Stimulated activated CD4-positive, alpha-beta T cell treated with anti-CD3 and anti-CD28 coated beads, Interleukin-2, amount 100 ng/mL, for 4 hours (primary cell): ENCODE measurements around the gene CLEC2L.
"Not testable (repeated sequence)": the region's sequence is repeated elsewhere in the genome, so short reads cannot be mapped to it uniquely, and the experiment has no call there.

Experiments used
- DNase-seq: peaks from one replicate; pipeline ENCODE4 v3.0.0-alpha.2; 2020; ENCODE audit warnings: low read depth

The CLEC2L gene

DNA sequence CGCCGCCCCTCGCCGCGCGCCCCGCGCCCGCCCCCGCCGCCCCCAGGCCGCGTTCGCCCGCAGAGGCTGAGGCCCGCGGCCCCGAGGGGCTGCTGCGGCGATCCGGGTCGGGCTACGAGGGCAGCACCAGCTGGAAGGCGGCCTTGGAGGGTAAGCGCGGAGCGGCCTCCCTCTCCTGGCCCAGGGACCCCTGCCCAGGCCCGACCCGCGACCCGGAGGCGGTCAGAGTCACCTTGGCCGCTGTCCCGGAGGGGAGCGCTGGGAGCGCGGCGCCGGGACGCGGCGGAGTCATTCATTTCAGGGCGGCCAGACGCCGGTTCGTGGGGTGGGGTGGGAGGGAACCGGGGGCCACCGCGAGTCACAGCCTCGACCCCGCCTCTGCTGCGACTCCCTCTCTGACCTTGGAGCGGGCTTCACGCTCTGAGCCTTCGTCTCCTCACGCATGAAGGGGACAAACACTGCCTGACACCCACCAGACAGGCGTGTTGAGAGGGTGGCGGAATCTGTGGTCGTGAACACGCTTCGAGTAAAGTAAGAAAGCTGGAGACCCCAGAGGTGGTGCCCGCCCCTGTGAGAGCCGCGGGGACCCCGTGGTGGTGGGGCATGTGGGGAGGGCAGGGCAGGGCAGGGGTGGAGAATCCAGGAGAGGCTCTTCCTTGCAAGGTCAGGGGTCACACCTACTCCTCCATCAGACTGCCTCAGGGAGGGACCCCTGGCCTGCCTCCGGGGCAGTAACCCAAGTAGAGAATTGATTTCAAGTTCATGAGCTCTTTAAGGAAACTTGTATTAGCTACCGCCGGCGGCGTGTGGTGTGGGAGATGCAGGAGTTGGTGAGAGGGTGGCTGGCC lies 707 bp downstream of the CLEC2L start:
- DNase-seq = no peak

DNA sequence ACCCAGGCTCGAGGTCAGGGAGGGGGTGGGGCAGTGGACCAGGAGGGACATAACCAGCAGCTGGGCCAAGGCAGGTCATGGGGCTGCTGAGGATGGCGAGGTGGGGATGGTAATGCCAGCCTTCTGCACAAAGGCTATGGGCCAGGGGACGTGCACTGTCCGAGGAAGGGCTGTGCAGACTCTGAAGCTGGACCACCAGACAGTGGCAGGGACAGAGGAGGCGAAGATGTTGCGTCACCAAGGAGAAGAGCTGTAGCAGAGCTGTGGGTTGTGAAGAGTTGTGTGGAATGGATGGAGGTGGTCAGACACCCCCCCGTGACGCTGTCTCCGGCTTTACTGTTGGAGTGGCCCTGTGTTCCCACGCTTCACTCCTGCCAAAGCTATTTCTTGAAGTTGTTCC lies 1.8 kb downstream of the CLEC2L start:
- no peak for DNase-seq

DNA sequence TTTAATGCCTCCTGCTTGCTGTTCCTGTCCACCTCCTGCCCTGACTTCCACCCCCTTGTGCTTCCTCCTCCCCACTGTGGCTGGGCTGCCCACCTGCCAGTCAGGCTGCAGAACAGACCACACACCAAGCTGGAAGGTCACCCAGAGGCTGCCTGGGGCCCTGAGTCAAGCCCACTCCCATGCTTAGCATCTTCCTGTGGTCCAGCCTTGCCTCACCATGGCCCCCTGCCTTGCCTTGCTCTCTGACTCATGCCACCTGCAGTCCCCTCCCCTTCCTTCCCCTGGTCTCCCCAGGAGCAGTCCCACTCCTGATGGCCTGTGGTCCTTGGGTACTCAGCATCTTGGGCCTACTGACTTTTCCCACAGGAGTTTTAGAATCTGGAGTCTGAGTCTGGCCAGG lies 2.3 kb downstream of the CLEC2L start:
- no peak for DNase-seq

DNA sequence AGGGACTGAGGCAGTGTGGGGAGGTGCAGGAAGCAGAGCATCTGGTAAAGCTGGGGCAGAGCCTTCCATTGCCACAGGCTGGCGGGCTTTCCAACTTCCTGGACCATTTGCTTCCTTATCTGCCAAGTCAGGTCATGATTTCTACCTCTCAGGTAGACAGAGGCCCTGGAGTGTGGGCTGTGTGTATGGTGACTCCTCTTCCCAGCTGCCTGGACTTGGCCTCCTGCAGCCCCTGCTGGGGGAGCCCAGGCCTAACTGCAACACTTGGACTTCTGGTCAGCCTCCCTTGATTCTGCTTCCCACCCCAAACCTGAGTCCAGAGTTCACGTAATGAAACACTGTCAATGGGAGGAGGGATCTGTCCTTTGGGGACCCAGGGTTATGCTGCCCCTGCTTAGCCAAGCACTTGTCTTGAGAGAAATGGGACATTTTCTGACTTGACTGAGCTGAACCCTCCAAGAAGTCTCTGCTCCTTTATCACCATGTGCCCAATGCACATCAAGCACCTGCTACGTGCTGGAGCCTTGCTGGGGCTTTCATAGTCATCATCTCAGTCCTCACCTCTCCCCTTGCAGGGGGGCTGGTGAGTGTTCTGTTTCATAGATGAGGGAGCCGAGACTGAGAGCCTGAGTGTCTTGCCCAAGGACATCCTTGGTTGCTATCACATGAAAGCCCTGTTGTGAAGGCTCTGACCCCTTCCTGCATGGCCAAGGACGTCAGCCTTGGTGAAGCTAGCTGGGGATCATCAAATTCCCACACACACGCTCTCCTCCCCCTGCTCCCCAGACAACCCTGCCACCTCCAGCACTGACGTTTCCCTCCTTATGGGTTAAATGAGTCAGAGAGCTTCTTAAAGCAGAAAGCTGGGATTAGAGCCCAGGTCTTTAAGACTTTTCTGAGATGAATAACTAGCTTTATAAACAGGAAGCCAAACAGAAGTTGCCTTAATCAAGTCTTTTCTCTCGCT lies 3.4 kb downstream of the CLEC2L start:
- DNase-seq = no peak

DNA sequence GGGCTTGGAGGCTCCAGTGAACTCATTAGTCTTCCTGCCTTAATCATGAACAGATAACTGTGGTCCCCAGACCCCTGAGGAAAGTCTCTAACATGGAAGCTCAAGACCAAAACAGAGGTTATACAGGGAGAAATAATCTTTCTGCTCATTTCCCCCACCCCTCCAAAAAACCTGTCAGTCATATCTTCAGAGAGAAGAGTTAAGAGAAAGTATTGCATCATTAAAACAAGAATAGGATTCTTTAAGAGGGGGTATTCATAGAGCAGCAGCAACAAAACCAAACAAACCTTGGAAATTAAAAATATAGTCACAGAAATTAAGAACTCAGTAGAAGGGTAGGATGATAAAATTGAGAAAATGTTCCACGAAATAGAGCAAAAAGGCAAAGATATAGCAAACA lies 7.6 kb downstream of the CLEC2L start:
- DNase-seq = no peak

DNA sequence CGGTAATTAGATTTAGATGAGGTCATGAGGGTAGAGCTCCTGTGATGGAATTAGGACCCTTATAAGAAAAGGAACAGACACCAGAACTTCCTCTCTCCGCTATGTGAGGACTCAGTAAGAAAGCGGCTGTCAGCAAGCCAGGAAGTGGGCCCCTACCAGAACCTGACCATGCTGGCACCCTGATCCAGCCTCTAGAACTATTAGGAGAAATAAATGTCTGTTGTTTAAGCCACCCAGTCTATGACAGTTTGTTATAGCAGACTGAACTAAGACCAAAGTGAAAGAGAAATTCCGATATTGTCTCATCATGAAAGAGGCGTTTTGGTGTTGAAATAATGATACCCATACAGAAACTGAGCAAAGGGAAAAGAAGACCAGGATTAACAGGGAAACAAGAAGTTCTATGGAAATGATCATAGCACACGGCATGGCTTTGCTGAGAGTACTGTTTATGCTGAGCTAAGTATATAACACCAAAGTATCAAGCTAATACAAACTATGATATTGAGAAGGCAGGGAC lies 9.2 kb downstream of the CLEC2L start:
- DNase-seq = no peak

DNA sequence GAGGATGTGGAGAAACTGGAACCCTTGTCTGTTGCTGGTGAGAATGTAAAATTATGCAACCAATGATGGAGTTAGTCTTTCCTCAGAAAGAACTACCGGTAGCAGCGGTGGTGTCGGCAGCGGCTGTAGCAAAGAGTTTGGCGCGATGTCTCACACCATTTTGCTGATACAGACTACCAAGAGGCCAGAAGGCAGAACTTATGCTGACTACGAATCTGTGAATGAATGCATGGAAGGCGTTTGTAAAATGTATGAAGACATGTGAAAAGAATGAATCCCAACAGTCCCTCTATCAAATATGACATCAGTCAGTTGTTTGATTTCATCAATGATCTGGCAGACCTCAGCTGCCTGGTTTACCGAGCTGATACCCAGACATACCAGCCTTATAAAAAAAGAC lies 10.6 kb downstream of the CLEC2L start:
- DNase-seq = no peak

DNA sequence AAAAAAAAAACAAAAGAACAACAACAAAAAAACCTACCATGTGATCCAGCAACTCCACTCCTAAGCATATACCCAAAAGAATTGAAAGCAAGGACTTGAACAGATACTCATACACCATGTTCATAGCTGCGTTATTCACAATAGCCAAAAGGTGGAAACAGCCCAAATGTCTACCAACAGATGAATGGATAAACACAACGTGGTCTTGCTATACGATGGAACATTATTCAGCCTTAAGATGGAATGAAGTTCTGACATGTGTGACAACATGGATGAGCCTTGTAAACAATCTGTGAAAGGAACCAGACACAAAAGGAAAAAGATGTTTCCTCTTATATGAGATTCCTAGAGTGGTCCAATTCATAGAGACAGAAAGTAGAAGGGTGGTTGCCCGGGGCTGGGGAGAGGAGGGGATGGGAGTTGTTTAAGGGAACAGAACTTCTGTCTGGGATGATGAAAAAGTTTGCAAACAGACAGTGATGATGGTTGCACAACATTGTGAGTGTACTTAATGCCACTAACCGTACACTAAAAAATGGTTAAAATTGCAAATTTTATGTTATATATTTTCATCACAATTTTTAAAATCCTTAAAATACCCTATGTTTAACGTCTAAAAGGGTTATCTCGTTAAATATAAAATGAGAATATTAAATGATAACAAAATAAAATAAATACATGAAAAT lies 11.6 kb downstream of the CLEC2L start:
- DNase-seq = no peak

DNA sequence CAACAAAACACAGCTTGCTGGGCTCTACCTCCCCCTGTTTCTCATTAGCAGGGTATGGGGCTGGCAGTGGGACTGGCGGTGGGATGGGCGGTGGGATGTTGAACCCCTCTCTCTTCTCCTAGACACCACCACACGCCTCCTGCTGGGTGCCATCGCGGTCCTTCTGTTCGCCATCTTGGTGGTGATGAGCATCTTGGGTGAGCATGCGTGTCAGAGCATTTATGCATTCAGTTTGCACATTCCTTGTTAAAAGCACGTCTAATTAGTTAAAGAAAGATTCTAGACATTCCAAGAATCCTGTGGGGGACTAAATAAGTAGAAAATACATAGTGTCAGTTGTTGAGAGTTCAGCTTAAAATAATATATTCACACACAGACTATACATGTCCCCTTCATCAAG lies 12.7 kb downstream of the CLEC2L start:
- DNase-seq = no peak

DNA sequence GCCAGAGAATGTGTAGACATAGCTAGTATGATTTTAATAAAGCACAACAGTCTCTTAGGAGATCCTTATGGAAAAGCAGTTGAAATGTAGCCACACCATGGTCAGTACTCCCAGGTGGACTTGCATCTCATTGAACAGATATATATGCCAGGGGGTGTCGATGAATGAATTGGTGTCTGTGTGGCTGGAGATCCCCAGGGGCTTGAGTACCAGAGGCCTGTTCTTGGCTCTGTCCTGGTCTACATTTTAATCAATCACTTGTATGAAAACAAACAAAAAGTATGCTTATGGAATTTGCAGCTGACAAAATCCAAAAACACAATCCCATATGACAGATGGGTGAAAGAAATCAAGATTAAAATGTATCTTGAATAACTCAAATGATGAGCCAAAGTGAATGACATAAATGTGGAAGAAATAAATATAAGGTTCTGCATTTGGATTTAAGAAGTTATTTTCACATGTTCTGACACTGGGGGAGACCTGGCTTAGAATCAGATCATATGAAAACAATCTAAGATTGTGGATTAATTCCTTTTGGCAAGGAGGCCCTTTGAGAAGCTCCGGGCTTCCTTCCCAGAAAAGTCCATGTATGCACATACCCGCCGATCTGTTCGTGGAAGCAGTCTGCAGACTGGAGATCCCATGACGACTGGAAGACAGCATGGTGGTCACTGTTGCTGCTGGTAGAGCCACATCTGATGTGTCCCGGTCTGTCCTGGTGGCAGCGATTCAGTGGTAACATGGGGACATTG lies 15.6 kb downstream of the CLEC2L start:
- no peak for DNase-seq

DNA sequence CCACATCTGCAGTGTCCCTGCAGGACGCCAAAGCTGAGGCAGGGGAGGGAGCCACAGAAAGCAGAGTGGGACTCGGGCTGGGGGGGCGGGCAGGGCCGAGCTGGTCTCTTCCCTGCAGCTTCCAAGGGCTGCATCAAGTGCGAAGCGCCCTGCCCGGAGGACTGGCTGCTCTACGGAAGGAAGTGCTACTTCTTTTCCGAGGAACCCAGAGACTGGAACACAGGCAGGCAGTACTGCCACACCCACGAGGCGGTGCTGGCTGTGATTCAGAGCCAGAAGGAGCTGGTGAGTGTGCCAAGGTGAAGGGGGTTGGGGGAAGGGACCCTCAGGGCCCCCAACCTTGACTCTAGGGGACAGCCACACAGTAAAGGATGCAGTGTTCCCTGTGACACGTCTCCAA lies 16.7 kb downstream of the CLEC2L start:
- DNase-seq = no peak

DNA sequence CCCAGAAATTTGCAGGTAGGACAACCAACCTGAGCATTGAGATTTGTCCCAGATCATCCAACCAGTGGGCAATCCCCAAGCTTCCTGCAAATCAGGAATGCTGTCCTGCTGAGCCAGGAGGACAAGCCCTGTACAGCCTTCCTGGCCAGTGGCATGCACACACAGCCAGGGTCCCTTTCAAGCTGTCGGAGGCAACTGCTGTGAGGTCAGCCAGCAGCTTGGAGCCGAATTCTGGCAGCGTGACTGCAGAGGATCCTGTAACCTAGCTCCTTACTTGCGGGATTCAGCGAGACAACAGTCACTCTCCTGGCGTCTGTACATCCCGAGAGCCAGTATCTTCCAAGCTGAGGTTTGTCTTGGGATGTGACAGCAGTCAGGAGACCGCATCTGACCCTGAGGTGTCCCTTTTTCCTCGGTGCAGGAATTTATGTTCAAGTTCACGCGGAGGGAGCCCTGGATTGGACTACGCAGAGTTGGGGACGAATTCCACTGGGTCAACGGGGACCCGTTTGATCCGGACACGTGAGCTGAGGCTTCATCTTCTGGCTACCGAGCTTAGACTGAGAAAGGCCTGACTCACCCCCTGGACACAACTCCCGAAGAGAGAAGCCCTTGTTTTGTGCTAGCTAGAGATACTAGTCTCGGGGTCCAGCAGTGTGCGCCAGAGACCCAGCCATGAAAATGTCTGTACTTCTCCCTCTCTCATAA lies 18.3 kb downstream of the CLEC2L start:
- no peak for DNase-seq

DNA sequence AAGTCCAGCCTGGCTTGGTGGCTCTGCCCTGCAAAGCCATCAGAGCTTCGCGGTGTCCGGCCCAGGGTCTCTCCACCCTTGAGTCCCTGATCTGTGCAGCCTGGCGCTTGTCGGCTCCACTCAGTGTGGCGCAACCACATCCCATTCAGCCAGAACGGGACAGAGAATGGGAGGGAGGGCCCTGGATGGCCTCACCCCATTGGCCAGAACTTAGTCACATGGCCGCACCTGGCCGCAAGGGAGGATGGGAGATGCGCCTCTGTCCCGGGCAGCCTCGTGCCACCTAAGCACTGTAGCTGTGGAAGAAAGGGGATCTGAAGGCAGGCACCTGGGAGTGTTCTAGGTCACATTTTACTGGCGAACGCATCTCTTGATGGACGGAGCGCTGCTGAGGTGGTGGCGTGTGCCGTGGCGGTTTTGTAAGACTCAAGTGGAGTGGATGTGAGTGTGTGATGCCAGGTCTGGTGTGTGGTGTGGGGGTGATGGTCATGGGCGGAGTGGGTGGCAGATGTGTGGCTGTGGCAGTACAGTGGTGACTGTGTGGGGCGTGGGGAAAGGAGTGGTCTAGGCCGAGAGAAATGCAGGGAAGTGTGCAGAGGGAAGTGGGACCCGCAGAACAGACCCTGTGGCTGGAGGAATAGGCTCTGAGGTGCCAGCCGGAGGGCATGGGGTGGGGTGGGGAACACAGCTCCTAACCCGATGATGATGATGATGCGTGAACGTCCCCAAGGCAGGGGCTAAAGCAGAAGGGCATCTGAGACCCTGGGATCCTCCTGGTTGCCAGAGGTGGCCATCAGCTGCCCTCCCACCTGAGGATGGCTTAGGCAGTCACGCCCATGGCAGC lies 19.0 kb downstream of the CLEC2L start:
- no peak for DNase-seq

DNA sequence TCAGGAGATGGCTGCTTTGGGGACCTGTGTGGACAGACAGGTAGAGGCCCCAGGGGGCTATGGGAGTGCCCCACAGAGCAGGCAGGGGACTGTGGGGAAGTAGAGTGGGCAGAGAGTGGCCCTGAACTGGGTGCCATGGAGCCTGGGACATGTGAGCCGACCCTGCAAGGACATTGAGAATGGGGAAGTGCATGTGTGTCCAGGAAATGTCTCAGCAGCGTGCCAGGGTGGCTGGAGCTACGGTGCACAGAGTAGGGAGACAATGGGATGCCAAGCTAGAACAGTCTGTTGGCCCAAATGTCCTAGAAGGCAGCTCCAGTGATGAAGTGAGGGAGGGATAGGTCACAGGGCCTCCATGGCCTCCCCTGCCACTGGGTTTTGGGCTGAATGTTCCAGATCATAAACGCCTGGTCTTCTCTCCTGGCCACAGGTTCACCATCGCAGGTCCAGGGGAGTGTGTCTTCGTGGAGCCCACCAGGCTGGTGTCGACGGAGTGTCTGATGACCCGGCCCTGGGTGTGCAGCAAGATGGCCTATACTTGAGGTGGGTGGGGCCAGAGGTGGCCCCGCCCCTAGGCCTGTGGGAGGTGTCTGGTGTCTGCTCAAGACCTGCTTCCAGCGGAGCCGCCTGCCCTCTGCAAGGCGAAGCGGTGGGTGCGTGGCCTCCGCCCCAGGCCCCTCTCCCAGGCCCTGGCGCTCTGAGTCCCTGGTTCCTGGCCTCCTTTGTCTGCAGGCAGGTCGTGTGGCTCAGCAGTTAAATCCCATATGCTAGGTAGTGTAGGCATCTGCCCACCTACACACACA lies 20.5 kb downstream of the CLEC2L start:
- DNase-seq = no peak

DNA sequence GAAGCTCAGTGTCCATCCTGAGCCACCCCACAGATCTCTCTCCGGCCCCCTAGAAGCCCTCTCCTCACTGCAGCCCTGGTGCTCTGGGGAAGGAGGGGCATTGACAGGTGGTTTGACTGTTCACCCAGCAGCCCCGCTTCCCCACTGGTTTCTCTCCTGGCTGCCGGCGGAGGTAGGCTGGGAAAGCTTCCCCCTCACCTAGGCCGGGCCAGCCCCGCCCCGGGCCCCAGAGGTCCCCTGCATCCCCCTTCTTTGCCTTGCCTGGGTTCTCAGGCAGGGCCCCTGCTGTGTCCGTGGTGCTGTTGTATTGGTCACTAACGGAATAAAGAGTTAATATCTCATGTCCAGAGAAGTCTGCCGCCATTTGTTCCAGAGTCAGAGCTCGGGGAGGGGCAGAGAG lies 21.2 kb downstream of the CLEC2L start:
- no peak for DNase-seq

DNA sequence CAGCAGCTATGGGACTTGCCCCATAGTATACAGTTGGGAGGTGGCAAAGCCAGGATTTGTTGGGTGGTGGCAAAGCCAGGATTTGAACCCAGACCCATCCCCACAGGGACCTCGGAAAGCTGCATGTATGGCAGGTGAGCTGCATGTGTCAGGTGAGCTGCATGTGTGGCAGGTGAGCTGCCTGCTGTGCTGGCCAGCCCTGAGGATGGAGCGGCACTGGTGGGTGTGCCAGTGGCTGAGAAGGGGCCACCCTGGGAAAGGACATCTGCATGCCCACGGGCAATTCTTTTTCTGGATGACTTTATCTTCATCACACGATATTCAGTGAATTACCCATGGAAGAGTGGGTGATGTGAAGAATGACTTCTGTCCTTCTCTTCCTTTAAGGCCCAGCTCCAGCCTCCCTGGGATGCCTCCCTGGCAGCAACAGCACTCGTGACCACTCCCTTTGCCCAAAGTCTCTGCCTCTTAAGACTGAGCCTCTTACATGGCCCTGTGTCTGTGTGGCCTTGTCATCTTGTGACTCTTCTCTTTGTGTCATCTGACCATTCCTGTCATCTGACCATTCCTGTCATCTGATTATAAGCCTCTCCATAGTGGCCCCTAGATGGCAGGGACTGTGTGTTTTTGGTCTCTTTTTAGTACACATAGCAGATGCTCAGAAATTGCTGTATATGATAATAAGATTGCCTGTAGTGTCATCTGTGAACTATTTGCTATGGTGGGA lies 25.0 kb downstream of the CLEC2L start:
- DNase-seq = no peak

DNA sequence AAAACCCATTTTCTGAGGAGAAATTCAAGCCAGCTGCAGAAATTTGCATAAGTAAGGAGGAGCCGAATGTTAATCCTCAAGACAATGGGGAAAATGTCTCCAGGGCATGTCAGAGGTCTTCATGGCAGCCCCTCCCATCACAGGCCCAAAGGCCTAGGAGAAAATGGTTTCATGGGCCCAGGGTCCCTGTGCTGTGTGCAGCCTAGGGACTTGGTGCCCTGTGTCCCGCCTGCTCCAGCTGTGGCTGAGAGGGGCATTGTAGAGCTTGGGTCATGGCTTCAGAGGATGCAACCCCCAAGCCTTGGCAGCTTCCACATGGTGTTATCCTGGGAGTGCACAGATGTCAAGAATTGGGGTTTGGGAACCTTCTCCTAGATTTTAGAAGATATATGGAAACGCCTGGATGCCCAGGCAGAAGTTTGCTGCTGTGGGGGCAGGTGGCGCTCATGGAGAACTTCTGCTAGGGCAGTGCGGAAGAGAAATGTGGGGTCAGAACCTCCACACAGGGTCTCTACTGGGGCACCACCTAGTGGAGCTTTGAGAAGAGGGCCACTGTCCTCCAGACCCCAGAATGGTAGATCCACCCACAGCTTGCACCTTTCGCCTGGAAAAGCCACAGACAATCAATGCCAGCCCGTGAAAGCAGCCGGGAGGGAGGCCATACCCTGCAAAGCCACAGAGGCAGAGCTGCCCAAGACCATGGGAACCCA lies 30.7 kb downstream of the CLEC2L start:
- DNase-seq = not testable (repeated sequence)
